Measurements from ENCODE around the gene PDCL3. TPM values are rescaled to one million over a fixed set of nuclear protein-coding genes. Genes with fewer than 3 reads are reported as not detected.
A peak's percentile ranks its signal among the peaks of the same experiment; 100 is the strongest.

PDCL3 gene
- polyA plus RNA-seq, 3 donors from 2014 or later, result 54.7 to 62.1 (median 61.5) TPM

- Mint-ChIP-seq H3K36me3 (no peaks in the 10 kb centered on the region), H3K4me1 (no peaks in the 10 kb centered on the region), H3K27ac (no peak overlapping the region), H3K9me3 (no peaks in the 10 kb centered on the region), H3K4me3 (no peak overlapping the region), H3K27me3 (ENCODE audit: low read depth in 3 of 3) (peaks cover 3 to 15% (median 3%) of the 10 kb centered on the region in 3 donors)
- no peak for DNase-seq
These were observed 21.4 kb upstream of the PDCL3 start for GRCh38 chr2:100541404-100541803.

GRCh38 chr2:100542418-100542817, 20.4 kb upstream of the PDCL3 start:
- H3K4me3 Mint-ChIP-seq, result no peak overlapping the region
- no peak overlapping the region for H3K27ac Mint-ChIP-seq
- H3K4me1 Mint-ChIP-seq, result no peaks in the 10 kb centered on the region
- peaks cover 0 to 6% (median 0%) of the 10 kb centered on the region in 3 donors for H3K36me3 Mint-ChIP-seq
- DNase-seq, result no peak
- no peaks in the 10 kb centered on the region for H3K9me3 Mint-ChIP-seq
- H3K27me3 Mint-ChIP-seq (ENCODE audit: low read depth in 3 of 3), result peaks cover 0 to 21% (median 1%) of the 10 kb centered on the region in 3 donors

GRCh38 chr2:100544911-100545596, 17.7 kb upstream of the PDCL3 start:
- Mint-ChIP-seq H3K27ac (no peak overlapping the region), H3K4me3 (no peak overlapping the region), H3K4me1 (no peaks in the 10 kb centered on the region), H3K9me3 (no peaks in the 10 kb centered on the region), H3K27me3 (ENCODE audit: low read depth in 3 of 3) (peaks cover 1 to 19% (median 3%) of the 10 kb centered on the region in 3 donors), H3K36me3 (peaks cover 0 to 7% (median 6%) of the 10 kb centered on the region in 3 donors)
- no peak for DNase-seq

GRCh38 chr2:100546469-100546868, 16.3 kb upstream of the PDCL3 start:
- no peaks in the 10 kb centered on the region for H3K4me1 Mint-ChIP-seq
- no peak for DNase-seq
- no peak overlapping the region for H3K27ac Mint-ChIP-seq
- H3K27me3 Mint-ChIP-seq (ENCODE audit: low read depth in 3 of 3), result peaks cover 1 to 17% (median 5%) of the 10 kb centered on the region in 3 donors
- peaks cover 0 to 7% (median 6%) of the 10 kb centered on the region in 3 donors for H3K36me3 Mint-ChIP-seq
- no peaks in the 10 kb centered on the region for H3K9me3 Mint-ChIP-seq
- no peak overlapping the region for H3K4me3 Mint-ChIP-seq

DNA sequence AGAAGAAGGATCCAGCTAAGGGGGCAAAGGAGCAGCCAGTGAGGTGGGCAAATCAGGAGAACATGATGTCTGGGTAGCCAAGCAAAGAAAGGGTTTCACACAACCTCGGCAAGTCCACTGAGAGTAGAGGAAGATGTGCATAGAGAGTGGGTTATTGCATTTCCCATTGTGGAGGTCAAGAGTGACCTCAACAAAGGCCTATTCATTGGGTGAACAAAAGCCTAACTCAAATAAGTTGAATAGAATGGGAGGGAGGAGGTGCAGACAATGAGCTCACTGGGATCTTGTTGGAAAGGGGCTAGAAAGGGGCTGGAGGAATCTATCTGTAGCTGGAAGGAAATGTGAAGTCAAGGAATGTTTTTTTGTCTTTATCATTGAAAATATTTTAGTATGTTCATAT, 14.0 kb upstream of the PDCL3 start:
- no peak overlapping the region for H3K4me3 Mint-ChIP-seq
- peak overlapping the region in 1 of 6 donors; percentile 38 for H3K27ac Mint-ChIP-seq
- no peaks in the 10 kb centered on the region for H3K9me3 Mint-ChIP-seq
- DNase-seq, result no peak
- peaks cover 3 to 13% (median 5%) of the 10 kb centered on the region in 3 donors for H3K27me3 Mint-ChIP-seq (ENCODE audit: low read depth in 3 of 3)
- H3K4me1 Mint-ChIP-seq, result no peaks in the 10 kb centered on the region
- peaks cover 0 to 7% (median 6%) of the 10 kb centered on the region in 3 donors for H3K36me3 Mint-ChIP-seq

DNA sequence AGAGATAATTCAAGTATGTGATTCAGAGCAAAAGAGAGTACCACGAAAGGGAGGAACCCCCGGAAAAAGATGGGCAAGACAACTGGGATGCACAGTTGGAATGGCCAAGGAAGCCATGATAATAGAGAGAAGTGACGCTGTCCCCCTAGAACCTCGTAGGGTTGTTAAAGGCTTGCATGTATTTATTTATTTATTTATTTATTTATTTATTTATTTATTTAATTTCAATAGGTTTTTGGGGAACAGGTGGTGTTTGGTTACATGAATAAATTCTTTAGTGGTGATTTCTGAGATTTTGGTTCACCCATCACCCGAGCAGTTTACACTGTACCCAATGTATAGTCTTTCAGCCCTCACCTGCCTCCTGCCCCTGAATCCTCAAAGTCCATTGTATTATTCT, 11.5 kb upstream of the PDCL3 start:
- Mint-ChIP-seq H3K27me3 (ENCODE audit: low read depth in 3 of 3) (peaks cover 3 to 7% (median 5%) of the 10 kb centered on the region in 3 donors), H3K36me3 (peaks cover 0 to 8% (median 6%) of the 10 kb centered on the region in 3 donors), H3K27ac (no peak overlapping the region), H3K9me3 (no peaks in the 10 kb centered on the region), H3K4me1 (peaks cover 11 to 15% of the 10 kb centered on the region in 2 donors), H3K4me3 (no peak overlapping the region)
- no peak for DNase-seq

DNA sequence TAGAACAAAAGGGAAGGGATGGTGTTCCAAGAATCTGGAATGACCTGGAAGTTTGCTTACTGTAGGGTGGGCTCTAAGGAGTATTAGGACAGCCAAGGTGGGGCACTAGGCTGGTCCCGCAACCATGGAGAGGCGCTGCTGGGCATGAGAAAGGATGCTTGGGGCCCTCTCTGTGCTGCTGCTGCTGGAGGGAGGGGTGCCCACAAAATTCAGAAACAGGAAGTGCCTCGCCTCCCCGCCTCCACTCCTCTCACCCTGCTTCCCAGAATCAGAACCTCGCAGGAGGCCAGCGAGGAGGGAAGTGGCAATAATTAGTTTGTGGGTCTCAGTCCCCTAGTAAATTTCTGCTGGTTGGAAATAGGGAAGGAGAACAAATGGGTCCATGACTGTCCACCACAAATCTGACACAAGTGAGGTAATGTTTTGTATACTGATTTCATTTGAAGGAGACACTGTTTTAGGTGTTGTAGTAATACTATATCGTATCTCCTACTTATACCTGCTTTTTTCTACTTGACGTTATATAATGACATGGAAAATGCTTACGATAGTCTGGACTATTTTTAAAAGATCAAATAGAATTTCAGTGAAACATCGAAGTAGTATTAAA, 7.9 kb upstream of the PDCL3 start:
- peak in 1 of 3 donors; percentile 22 for DNase-seq
- peaks cover 0 to 5% (median 4%) of the 10 kb centered on the region in 3 donors for H3K27me3 Mint-ChIP-seq (ENCODE audit: low read depth in 3 of 3)
- H3K27ac Mint-ChIP-seq, result peak overlapping the region in 3 of 6 donors; percentile 66 to 83 (median 68)
- no peaks in the 10 kb centered on the region for H3K9me3 Mint-ChIP-seq
- H3K4me1 Mint-ChIP-seq, result peaks cover 11 to 15% of the 10 kb centered on the region in 2 donors
- H3K4me3 Mint-ChIP-seq, result peak overlapping the region in 4 of 5 donors; percentile 37 to 70 (median 42)
- peaks cover 0 to 3% (median 0%) of the 10 kb centered on the region in 3 donors for H3K36me3 Mint-ChIP-seq

GRCh38 chr2:100556746-100557145, 6.0 kb upstream of the PDCL3 start:
- Mint-ChIP-seq H3K36me3 (peaks cover 0 to 3% (median 0%) of the 10 kb centered on the region in 3 donors), H3K27me3 (ENCODE audit: low read depth in 3 of 3) (peaks cover 0 to 2% (median 2%) of the 10 kb centered on the region in 3 donors), H3K4me1 (peaks cover 15 to 21% of the 10 kb centered on the region in 2 donors), H3K9me3 (no peaks in the 10 kb centered on the region), H3K4me3 (no peak overlapping the region), H3K27ac (no peak overlapping the region)
- DNase-seq, result no peak

GRCh38 chr2:100560216-100560830, 2.5 kb upstream of the PDCL3 start:
- Mint-ChIP-seq H3K4me1 (peaks cover 26 to 32% of the 10 kb centered on the region in 2 donors), H3K27ac (peak overlapping the region in 2 of 6 donors; percentile 40 to 96), H3K27me3 (ENCODE audit: low read depth in 3 of 3) (peaks cover 6 to 10% (median 6%) of the 10 kb centered on the region in 3 donors), H3K9me3 (no peaks in the 10 kb centered on the region), H3K4me3 (peak overlapping the region in 2 of 5 donors; percentile 24), H3K36me3 (peaks cover 0 to 3% (median 0%) of the 10 kb centered on the region in 3 donors)
- no peak for DNase-seq

DNA sequence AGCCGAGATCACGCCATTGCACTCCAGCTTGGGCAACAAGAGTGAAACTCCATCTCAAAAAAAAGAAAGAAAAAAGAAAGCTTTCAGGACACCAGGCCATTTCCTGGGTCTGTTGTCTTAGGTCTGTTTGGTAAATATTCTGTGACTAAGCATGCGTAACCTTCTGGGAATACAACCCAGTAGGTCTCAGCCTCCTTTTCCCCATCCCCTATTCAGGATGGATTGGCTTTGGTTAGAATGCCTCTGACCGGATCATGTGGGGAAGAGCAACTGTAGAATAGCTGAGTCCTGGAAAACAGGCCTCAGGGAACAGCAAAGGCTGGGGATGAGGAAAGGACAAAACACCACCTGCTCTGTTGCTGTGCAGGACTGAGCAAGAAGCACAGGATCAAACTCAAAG, 1.6 kb upstream of the PDCL3 start:
- H3K36me3 Mint-ChIP-seq, result peaks cover 0 to 5% (median under 1%) of the 10 kb centered on the region in 3 donors
- H3K4me3 Mint-ChIP-seq, result peak overlapping the region in 3 of 5 donors; percentile 33 to 59 (median 50)
- H3K27me3 Mint-ChIP-seq (ENCODE audit: low read depth in 3 of 3), result peaks cover 6 to 10% (median 6%) of the 10 kb centered on the region in 3 donors
- H3K4me1 Mint-ChIP-seq, result peaks cover 26 to 32% of the 10 kb centered on the region in 2 donors
- H3K9me3 Mint-ChIP-seq, result no peaks in the 10 kb centered on the region
- peak overlapping the region in 5 of 6 donors; percentile 83 to 98 (median 95) for H3K27ac Mint-ChIP-seq
- DNase-seq, result no peak

- Mint-ChIP-seq H3K36me3 (peaks cover 13 to 22% (median 15%) of the 10 kb centered on the region in 3 donors), H3K27ac (peak overlapping the region; percentile 82 to 95 (median 92)), H3K4me1 (peaks cover 26 to 36% of the 10 kb centered on the region in 2 donors), H3K27me3 (ENCODE audit: low read depth in 3 of 3) (peaks cover 6 to 10% (median 6%) of the 10 kb centered on the region in 3 donors), H3K4me3 (peak overlapping the region; percentile 92 to 98 (median 94)), H3K9me3 (no peaks in the 10 kb centered on the region)
- no peak for DNase-seq
These were observed 834 bp downstream of the PDCL3 start for GRCh38 chr2:100563407-100564247.

DNA sequence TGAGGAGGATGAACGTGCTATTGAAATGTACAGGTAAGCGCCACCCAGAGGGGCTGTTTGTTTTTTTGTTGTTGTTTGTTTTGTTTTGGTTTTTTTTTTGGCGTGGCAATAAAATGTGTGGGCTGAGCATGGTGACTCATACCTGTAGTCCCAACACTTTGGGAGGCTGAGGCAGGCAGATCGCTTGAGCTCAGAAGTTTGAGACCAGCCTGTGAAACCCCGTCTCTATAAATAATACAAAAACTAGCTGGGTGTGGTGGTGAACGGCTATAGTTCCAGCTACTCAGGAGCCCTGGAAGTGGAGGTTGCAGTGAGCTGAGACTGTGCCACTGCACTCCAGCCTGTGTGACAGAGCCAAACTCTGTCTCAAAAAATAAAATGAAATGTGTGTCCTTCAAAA, 6.2 kb downstream of the PDCL3 start:
- Mint-ChIP-seq H3K27me3 (ENCODE audit: low read depth in 3 of 3) (peaks cover 0 to 5% (median 2%) of the 10 kb centered on the region in 3 donors), H3K36me3 (peaks cover 33 to 47% (median 39%) of the 10 kb centered on the region in 3 donors), H3K4me1 (peaks cover 8 to 14% of the 10 kb centered on the region in 2 donors), H3K4me3 (no peak overlapping the region), H3K9me3 (no peaks in the 10 kb centered on the region), H3K27ac (peak overlapping the region in 1 of 6 donors; percentile 63)
- DNase-seq, result no peak

DNA sequence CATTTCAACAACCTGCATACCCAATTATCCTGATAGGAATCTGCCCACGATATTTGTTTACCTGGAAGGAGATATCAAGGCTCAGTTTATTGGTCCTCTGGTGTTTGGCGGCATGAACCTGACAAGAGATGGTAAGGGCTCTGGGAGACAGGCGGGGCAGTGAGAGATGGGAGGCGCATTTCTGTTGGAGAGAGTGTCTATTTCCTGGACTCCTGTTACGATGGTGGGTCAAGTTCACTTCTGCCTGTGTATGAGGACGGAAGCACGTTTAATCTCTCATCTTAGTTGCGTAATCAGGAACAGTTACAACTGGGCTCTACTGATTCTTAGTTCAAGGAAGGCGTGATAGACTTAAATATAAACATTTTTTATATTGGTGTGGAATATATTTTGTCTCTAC, 8.9 kb downstream of the PDCL3 start:
- H3K4me1 Mint-ChIP-seq, result peaks cover 0 to under 1% of the 10 kb centered on the region in 2 donors
- H3K36me3 Mint-ChIP-seq, result peaks cover 41 to 56% (median 43%) of the 10 kb centered on the region in 3 donors
- no peak overlapping the region for H3K4me3 Mint-ChIP-seq
- DNase-seq, result no peak
- peak overlapping the region in 3 of 6 donors; percentile 21 to 74 (median 58) for H3K27ac Mint-ChIP-seq
- peaks cover 0 to 2% (median 2%) of the 10 kb centered on the region in 3 donors for H3K27me3 Mint-ChIP-seq (ENCODE audit: low read depth in 3 of 3)
- H3K9me3 Mint-ChIP-seq, result no peaks in the 10 kb centered on the region

Data from immature natural killer cell (primary cell).